HG03108 (cell line): ENCODE data around the gene A2ML1.
"Not testable (repeated sequence)": the region's sequence is repeated elsewhere in the genome, so short reads cannot be mapped to it uniquely, and the experiment has no call there.

Experiments
- ATAC-seq: cut with Tn5 transposase; IDR thresholded peaks from one replicate; pipeline ENCODE4 v1.9.1; 2021; ENCODE audit warnings: moderate library complexity; ENCODE audit not compliant: unreplicated experiment

Gene A2ML1

GRCh38 chr12:8816448-8817050 lies 5.9 kb upstream of the A2ML1 start:
- ATAC-seq = no peak

- no peak for ATAC-seq
These were observed 4.6 kb upstream of the A2ML1 start for GRCh38 chr12:8817856-8818255.

- no peak for ATAC-seq
These were observed 3.9 kb upstream of the A2ML1 start for GRCh38 chr12:8818526-8818925.

- no peak for ATAC-seq
These were observed 2.8 kb upstream of the A2ML1 start for GRCh38 chr12:8819666-8819980.

GRCh38 chr12:8820676-8821407 lies 1.6 kb upstream of the A2ML1 start:
- ATAC-seq = not testable (repeated sequence)

- no peak for ATAC-seq
These were observed 830 bp upstream of the A2ML1 start for GRCh38 chr12:8821591-8821990.

- ATAC-seq = no peak
These were observed 1.3 kb downstream of the A2ML1 start for GRCh38 chr12:8823565-8824300.

GRCh38 chr12:8827551-8828256 lies 5.3 kb downstream of the A2ML1 start:
- ATAC-seq = no peak

- no peak for ATAC-seq
These were observed 6.1 kb downstream of the A2ML1 start for GRCh38 chr12:8828257-8829124.

GRCh38 chr12:8829125-8829518 lies 6.7 kb downstream of the A2ML1 start:
- no peak for ATAC-seq

GRCh38 chr12:8829621-8830020 lies 7.2 kb downstream of the A2ML1 start:
- ATAC-seq = no peak

- ATAC-seq = no peak
These were observed 8.7 kb downstream of the A2ML1 start for GRCh38 chr12:8831116-8831515.

GRCh38 chr12:8832500-8832899 lies 10.1 kb downstream of the A2ML1 start:
- no peak for ATAC-seq

- no peak for ATAC-seq
These were observed 11.8 kb downstream of the A2ML1 start for GRCh38 chr12:8834230-8834629.

- no peak for ATAC-seq
These were observed 14.9 kb downstream of the A2ML1 start for GRCh38 chr12:8837291-8837690.

GRCh38 chr12:8840321-8840720 lies 17.9 kb downstream of the A2ML1 start:
- ATAC-seq = no peak

GRCh38 chr12:8840938-8841633 lies 18.7 kb downstream of the A2ML1 start:
- no peak for ATAC-seq

- no peak for ATAC-seq
These were observed 19.4 kb downstream of the A2ML1 start for GRCh38 chr12:8841778-8842177.

GRCh38 chr12:8844665-8845064 lies 22.2 kb downstream of the A2ML1 start:
- no peak for ATAC-seq

- no peak for ATAC-seq
These were observed 23.9 kb downstream of the A2ML1 start for GRCh38 chr12:8846305-8846704.
